GM21381 (cell line): Measurements from ENCODE around the gene NOX4.
"Not testable (repeated sequence)": the region's sequence is repeated elsewhere in the genome, so short reads cannot be mapped to it uniquely, and the experiment has no call there.

Source experiments
- ATAC-seq: cut with Tn5 transposase; IDR thresholded peaks from one replicate; pipeline ENCODE4 v1.9.1; 2021; ENCODE audit warnings: mild to moderate bottlenecking, moderate library complexity; ENCODE audit not compliant: unreplicated experiment

The NOX4 gene

GRCh38 chr11:89387501-89387900, 103.7 kb downstream of the NOX4 start:
- ATAC-seq: not testable (repeated sequence)

- ATAC-seq: not testable (repeated sequence)
Measured at GRCh38 chr11:89382986-89383385, 108.2 kb downstream of the NOX4 start.

- ATAC-seq: no peak
Measured at GRCh38 chr11:89381094-89381493, 110.1 kb downstream of the NOX4 start.

GRCh38 chr11:89379976-89380771, 111.0 kb downstream of the NOX4 start:
- not testable (repeated sequence) for ATAC-seq

GRCh38 chr11:89378986-89379385, 112.2 kb downstream of the NOX4 start:
- ATAC-seq: not testable (repeated sequence)

GRCh38 chr11:89369356-89369755, 121.8 kb downstream of the NOX4 start:
- not testable (repeated sequence) for ATAC-seq

GRCh38 chr11:89364856-89365255, 126.3 kb downstream of the NOX4 start:
- ATAC-seq: not testable (repeated sequence)

- ATAC-seq: no peak
Measured at GRCh38 chr11:89361734-89362133, 129.4 kb downstream of the NOX4 start.

- not testable (repeated sequence) for ATAC-seq
Measured at GRCh38 chr11:89359208-89359607, 132.0 kb downstream of the NOX4 start.

- no peak for ATAC-seq
Measured at GRCh38 chr11:89358761-89359160, 132.4 kb downstream of the NOX4 start.

GRCh38 chr11:89355646-89356045, 135.5 kb downstream of the NOX4 start:
- no peak for ATAC-seq

GRCh38 chr11:89354513-89354912, 136.7 kb downstream of the NOX4 start:
- ATAC-seq: not testable (repeated sequence)

- no peak for ATAC-seq
Measured at GRCh38 chr11:89347071-89347470, 144.1 kb downstream of the NOX4 start.

- no peak for ATAC-seq
Measured at GRCh38 chr11:89346601-89347000, 144.6 kb downstream of the NOX4 start.

- ATAC-seq: not testable (repeated sequence)
Measured at GRCh38 chr11:89342880-89343572, 148.1 kb downstream of the NOX4 start.

- ATAC-seq: not testable (repeated sequence)
Measured at GRCh38 chr11:89340450-89340849, 150.7 kb downstream of the NOX4 start.

- ATAC-seq: not testable (repeated sequence)
Measured at GRCh38 chr11:89338073-89338472, 153.1 kb downstream of the NOX4 start.

- not testable (repeated sequence) for ATAC-seq
Measured at GRCh38 chr11:89337100-89337650, 154.0 kb downstream of the NOX4 start.

- not testable (repeated sequence) for ATAC-seq
Measured at GRCh38 chr11:89333704-89334103, 157.5 kb downstream of the NOX4 start.

GRCh38 chr11:89331940-89332339, 159.2 kb downstream of the NOX4 start:
- not testable (repeated sequence) for ATAC-seq

GRCh38 chr11:89327885-89328284, 163.3 kb downstream of the NOX4 start:
- no peak for ATAC-seq

- no peak for ATAC-seq
Measured at GRCh38 chr11:89321401-89321800, 169.8 kb downstream of the NOX4 start.
